GM21526 (cell line): Measurements from ENCODE around the gene MAP3K13.

Source experiments
- ATAC-seq: cut with Tn5 transposase; IDR thresholded peaks from one replicate; pipeline ENCODE4 v1.9.1; 2021; ENCODE audit warnings: moderate library complexity; ENCODE audit not compliant: unreplicated experiment, low FRiP score

The MAP3K13 gene

GRCh38 chr3:185498503-185499396 is 135.8 kb downstream of the MAP3K13 start, which contains the start of gene TMEM41A:
TSS of gene TMEM41A (minus strand) at chr3:185499035. CDS start at chr3:185498961, 74 bp downstream.
- peak; percentile 97 for ATAC-seq

GRCh38 chr3:185502987-185503386 is 140.1 kb downstream of the MAP3K13 start:
- ATAC-seq, result no peak

GRCh38 chr3:185503521-185503920 is 140.6 kb downstream of the MAP3K13 start:
- ATAC-seq, result no peak

GRCh38 chr3:185504636-185505035 is 141.7 kb downstream of the MAP3K13 start:
- no peak for ATAC-seq

- ATAC-seq, result no peak
These were observed 144.9 kb downstream of the MAP3K13 start for GRCh38 chr3:185507883-185508282.

- no peak for ATAC-seq
These were observed 145.5 kb downstream of the MAP3K13 start for GRCh38 chr3:185508335-185508991.

GRCh38 chr3:185511711-185512110 is 148.8 kb downstream of the MAP3K13 start:
- ATAC-seq, result no peak

- no peak for ATAC-seq
These were observed 154.6 kb downstream of the MAP3K13 start for GRCh38 chr3:185517387-185518130.

GRCh38 chr3:185519021-185519420 is 156.1 kb downstream of the MAP3K13 start:
- no peak for ATAC-seq

- no peak for ATAC-seq
These were observed 158.6 kb downstream of the MAP3K13 start for GRCh38 chr3:185521349-185522138.

GRCh38 chr3:185526349-185526951 is 163.5 kb downstream of the MAP3K13 start:
- ATAC-seq, result no peak

GRCh38 chr3:185527364-185527763 is 164.4 kb downstream of the MAP3K13 start:
- ATAC-seq, result no peak

- ATAC-seq, result no peak
These were observed 165.6 kb downstream of the MAP3K13 start for GRCh38 chr3:185528532-185528931.

GRCh38 chr3:185530856-185531255 is 167.9 kb downstream of the MAP3K13 start:
- ATAC-seq, result no peak

- ATAC-seq, result no peak
These were observed 170.0 kb downstream of the MAP3K13 start for GRCh38 chr3:185532901-185533300.

- no peak for ATAC-seq
These were observed 171.6 kb downstream of the MAP3K13 start for GRCh38 chr3:185534511-185534910.

- ATAC-seq, result peak; percentile 99
These were observed 174.5 kb downstream of the MAP3K13 start for GRCh38 chr3:185537369-185537970.
